Keratinocyte (primary cell): Measurements from ENCODE around the gene NAA10. TPM values are rescaled to one million over a fixed set of nuclear protein-coding genes. Genes with fewer than 3 reads are reported as not detected.

Experiments
- DNase-seq: peaks from one replicate; pipeline ENCODE4 v3.0.0-alpha.2; 2011; ENCODE audit warnings: low read depth, missing footprints, low spot score
- FAIRE-seq: peaks from 2 replicates; lab custom pipeline; 2011; peaks lifted over from hg19 to GRCh38; lab: Jason Lieb, UNC
- H2AFZ ChIP-seq: 2 replicates; pipeline ENCODE4 v1.6.0; 2012; ENCODE audit warnings: low read length, control low read depth, inconsistent platforms; ENCODE audit not compliant: control insufficient read depth
- H3K27ac ChIP-seq: 2 replicates; pipeline ENCODE4 v1.5.1; 2011; ENCODE audit warnings: low read length; ENCODE audit not compliant: control insufficient read depth, insufficient read depth
- H3K27me3 ChIP-seq: 3 replicates; pipeline ENCODE4 v1.6.0; 2011; ENCODE audit warnings: low read length; ENCODE audit not compliant: control insufficient read depth, insufficient read depth; ENCODE audit errors: extremely low read depth
- H3K36me3 ChIP-seq, 2 experiments: 2 replicates in 1 of 2; 3 replicates in 1 of 2; pipeline ENCODE4 v1.5.1; 2011; ENCODE audit warnings: low read length in 2 of 2, mild to moderate bottlenecking in 1 of 2; ENCODE audit not compliant: control insufficient read depth in 2 of 2, insufficient read depth in 2 of 2; ENCODE audit errors: extremely low read depth in 1 of 2
- H3K4me1 ChIP-seq: 3 replicates; pipeline ENCODE4 v1.5.1; 2011; ENCODE audit warnings: low read length; ENCODE audit not compliant: control insufficient read depth, insufficient read depth; ENCODE audit errors: extremely low read depth
- H3K4me2 ChIP-seq: 3 replicates; pipeline ENCODE4 v1.6.0; 2011; ENCODE audit warnings: low read depth, low read length; ENCODE audit not compliant: control insufficient read depth, insufficient read depth; ENCODE audit errors: extremely low read depth
- H3K4me3 ChIP-seq, 3 experiments: fragments of 200-600 bp in 1 of 3; sonication (generic) in 1 of 3; 2 replicates in 2 of 3; 3 replicates in 1 of 3; pipeline ENCODE4 v1.5.1; 2011 to 2016; ENCODE audit warnings: low read length in 3 of 3, mild to moderate bottlenecking in 3 of 3, control low read depth in 2 of 3, inconsistent platforms in 1 of 3, low read depth in 1 of 3, mixed read lengths in 1 of 3, mixed run types in 1 of 3, moderate library complexity in 1 of 3; ENCODE audit not compliant: control insufficient read depth in 2 of 3, insufficient read depth in 2 of 3; ENCODE audit errors: extremely low read depth in 1 of 3
- H3K79me2 ChIP-seq: 2 replicates; pipeline ENCODE4 v1.6.0; 2012; ENCODE audit warnings: low read length; ENCODE audit not compliant: control insufficient read depth, insufficient read depth
- H3K9ac ChIP-seq: 3 replicates; pipeline ENCODE4 v1.6.0; 2011; ENCODE audit warnings: low read length; ENCODE audit not compliant: control insufficient read depth, insufficient read depth; ENCODE audit errors: extremely low read depth
- H3K9me1 ChIP-seq: 3 replicates; pipeline ENCODE4 v1.6.0; 2011; ENCODE audit warnings: low read length; ENCODE audit not compliant: control insufficient read depth, insufficient read depth; ENCODE audit errors: extremely low read depth
- H3K9me3 ChIP-seq: 2 replicates; pipeline ENCODE4 v1.5.1; 2012; ENCODE audit warnings: low read depth, low read length; ENCODE audit not compliant: control insufficient read depth
- H4K20me1 ChIP-seq: 3 replicates; pipeline ENCODE4 v1.6.0; 2011; ENCODE audit warnings: low read length; ENCODE audit not compliant: control insufficient read depth, insufficient read depth; ENCODE audit errors: extremely low read depth
- CTCF ChIP-seq, 3 experiments: IDR thresholded peaks in 1 of 3; conservative IDR thresholded peaks in 1 of 3; optimal IDR thresholded peaks in 1 of 3; 2 replicates in 2 of 3; 3 replicates in 1 of 3; pipeline versions ENCODE3 to v1.5.1; 2011; ENCODE audit warnings: low read length in 3 of 3, mild to moderate bottlenecking in 3 of 3, moderate library complexity in 2 of 3, control low read depth in 1 of 3, inconsistent platforms in 1 of 3; ENCODE audit not compliant: insufficient read depth in 2 of 3; ENCODE audit errors: extremely low read depth in 1 of 3
- EZH2 ChIP-seq: IDR thresholded peaks from one replicate; pipeline ENCODE4 v1.6.1; 2012; ENCODE audit warnings: inconsistent platforms, mild to moderate bottlenecking, low read length, moderate library complexity
- dilution Hi-C: fragments of 300-500 bp; cut with MboI; formaldehyde crosslinking; loops from one replicate; pipeline ENCODE4 v1.7.0; 2020; ENCODE audit warnings: low sequenced_read_pairs; ENCODE audit not compliant: extremely low pct_ligation_motif_present
- polyA plus RNA-seq, 5 experiments: library from polyadenylated mRNA; depleted of rRNA in 3 of 5; stranded (reverse) in 3 of 5; stranded (forward) in 1 of 5; unstranded in 1 of 5; fragments of >200 nt; gene quantifications; 1 replicate in 1 of 5; 2 replicates in 3 of 5; 3 replicates in 1 of 5; pipeline versions ENCODE4 v1.2.1 to v1.2.3, GENCODE V29; 2011 to 2012; ENCODE audit warnings: missing spikeins in 2 of 5, low read depth in 1 of 5, low replicate concordance in 1 of 5

NAA10 gene
- polyA plus RNA-seq, 1 donor (not counting 4 experiments of a cell fraction or from before 2014, with no cell fraction given) = 103 TPM

- Histone ChIP-seq H3K4me2 (no peak overlapping the region), H4K20me1 (no peaks in the 10 kb centered on the region), H3K9me3 (no peaks in the 10 kb centered on the region), H3K36me3 (peaks cover 0 to 4% of the 10 kb centered on the region in 2 experiments), H3K4me1 (peaks cover 19% of the 10 kb centered on the region), H3K4me3 (no peak overlapping the region), H3K9ac (no peak overlapping the region), H2AFZ (no peak overlapping the region), H3K27me3 (no peaks in the 10 kb centered on the region), H3K79me2 (no peaks in the 10 kb centered on the region), H3K9me1 (no peaks in the 10 kb centered on the region), H3K27ac (no peak overlapping the region)
- no peak for DNase-seq
- TF ChIP-seq EZH2 = no peak
- peak in 1 of 3 experiments; percentile 3 for TF ChIP-seq CTCF (optimal IDR thresholded peaks at IDR 0.05 in 1 of 3, IDR thresholded peaks at IDR 0.05 in 1 of 3, conservative IDR thresholded peaks at IDR 0.05 in 1 of 3; ENCODE audit: extremely low read depth in 1 of 3, insufficient read depth in 2 of 3, low read length in 3 of 3)
- FAIRE-seq = no peak
- dilution Hi-C loops = no loop called here
Observed at GRCh38 chrX:153924149-153924861, 10.5 kb downstream of the NAA10 start.

GRCh38 chrX:153922932-153923857, 11.6 kb downstream of the NAA10 start:
- H3K4me3 ChIP-seq = no peak overlapping the region
- no peaks in the 10 kb centered on the region for H3K9me1 ChIP-seq
- TF ChIP-seq EZH2 (no peak), CTCF (optimal IDR thresholded peaks at IDR 0.05 in 1 of 3, IDR thresholded peaks at IDR 0.05 in 1 of 3, conservative IDR thresholded peaks at IDR 0.05 in 1 of 3; ENCODE audit: extremely low read depth in 1 of 3, insufficient read depth in 2 of 3, low read length in 3 of 3) (peak in 1 of 3 experiments; percentile 8)
- H3K9me3 ChIP-seq = no peaks in the 10 kb centered on the region
- peaks cover 17% of the 10 kb centered on the region for H3K4me1 ChIP-seq
- no peak overlapping the region for H2AFZ ChIP-seq
- H4K20me1 ChIP-seq = no peaks in the 10 kb centered on the region
- dilution Hi-C loops = no loop called here
- no peak overlapping the region for H3K9ac ChIP-seq
- H3K79me2 ChIP-seq = no peaks in the 10 kb centered on the region
- no peak overlapping the region for H3K27ac ChIP-seq
- DNase-seq = no peak
- no peak for FAIRE-seq
- no peaks in the 10 kb centered on the region for H3K36me3 ChIP-seq
- H3K27me3 ChIP-seq = no peaks in the 10 kb centered on the region
- H3K4me2 ChIP-seq = no peak overlapping the region
